Endothelial cell of umbilical vein (primary cell): ENCODE results near the gene ADGRG3. TPM values are rescaled to one million over a fixed set of nuclear protein-coding genes. Genes with fewer than 3 reads are reported as not detected.
A peak's percentile ranks its signal among the peaks of the same experiment; 100 is the strongest.

Experiments used
- BruUV-seq: library from RNA; stranded (reverse); fragments of 400-500 nt; replicated peaks from 2 replicates; lab custom pipeline; 2021; lab: Mats Ljungman, UMichigan
- CTCF ChIA-PET: fragments of 300-600, 350-600 bp; sonication (Branson Sonifier 250); formaldehyde crosslinking; loops from one replicate; lab custom pipeline; 2021; ENCODE audit warnings: antibody characterized with exemption, inconsistent platforms; lab: Charles Lee
- POLR2A ChIA-PET: fragments of 300-600, 350-600 bp; sonication (Branson Sonifier 250); formaldehyde crosslinking; loops from one replicate; lab custom pipeline; 2021; ENCODE audit warnings: antibody characterized with exemption, inconsistent platforms; lab: Charles Lee
- DNase-seq: peaks from one replicate; pipeline ENCODE4 v3.0.0-alpha.2; 2011; ENCODE audit warnings: low read depth, low spot score
- FAIRE-seq: peaks from 2 replicates; lab custom pipeline; 2011; peaks lifted over from hg19 to GRCh38; lab: Jason Lieb, UNC
- H2AFZ ChIP-seq: 2 replicates; pipeline ENCODE4 v1.6.0; 2012; ENCODE audit warnings: low read depth, low read length, control low read depth, inconsistent platforms
- H3K27ac ChIP-seq: 2 replicates; pipeline ENCODE4 v1.5.1; 2011; ENCODE audit warnings: low read depth, mild to moderate bottlenecking, control low read depth, low read length, moderate library complexity; ENCODE audit not compliant: insufficient read depth
- H3K27me3 ChIP-seq, 2 experiments: 2 replicates each; pipeline versions ENCODE4 v1.6.0 to v1.6.1; 2011; ENCODE audit warnings: low read length in 2 of 2, mixed read lengths in 1 of 2; ENCODE audit not compliant: control insufficient read depth in 2 of 2, insufficient read depth in 2 of 2
- H3K36me3 ChIP-seq, 2 experiments: 2 replicates in 1 of 2; 3 replicates in 1 of 2; pipeline ENCODE4 v1.5.1; 2011; ENCODE audit warnings: low read length in 2 of 2, mild to moderate bottlenecking in 1 of 2, moderate library complexity in 1 of 2; ENCODE audit not compliant: control insufficient read depth in 2 of 2, insufficient read depth in 2 of 2; ENCODE audit errors: extremely low read depth in 1 of 2
- H3K4me1 ChIP-seq: 3 replicates; pipeline ENCODE4 v1.5.1; 2011; ENCODE audit warnings: mild to moderate bottlenecking, low read length; ENCODE audit not compliant: control insufficient read depth, insufficient read depth; ENCODE audit errors: extremely low read depth
- H3K4me2 ChIP-seq: 2 replicates; pipeline ENCODE4 v1.6.1; 2011; ENCODE audit warnings: low read length, control low read depth, mixed read lengths; ENCODE audit not compliant: insufficient read depth
- H3K4me3 ChIP-seq, 3 experiments: fragments of 200-600 bp in 1 of 3; sonication (generic), shearing (Covaris generic) in 1 of 3; replicated peaks in 1 of 3; 2 replicates each; pipeline ENCODE4 v1.5.1; 2011 to 2016; ENCODE audit warnings: control low read depth in 3 of 3, low read length in 3 of 3, mild to moderate bottlenecking in 2 of 3, inconsistent platforms in 1 of 3, low read depth in 1 of 3, moderate library complexity in 1 of 3; ENCODE audit not compliant: insufficient read depth in 1 of 3
- H3K79me2 ChIP-seq: 2 replicates; pipeline ENCODE4 v1.6.0; 2012; ENCODE audit warnings: low read length, inconsistent platforms; ENCODE audit not compliant: control insufficient read depth, insufficient read depth
- H3K9ac ChIP-seq: replicated peaks from 2 replicates; pipeline ENCODE3; 2011; ENCODE audit warnings: low read length, control low read depth; ENCODE audit not compliant: insufficient read depth; ENCODE audit errors: extremely low read depth
- H3K9me1 ChIP-seq: replicated peaks from 3 replicates; pipeline ENCODE4 v1.6.0; 2011; ENCODE audit warnings: mild to moderate bottlenecking, low read length; ENCODE audit not compliant: control insufficient read depth, insufficient read depth; ENCODE audit errors: extremely low read depth
- H3K9me3 ChIP-seq: replicated peaks from 2 replicates; pipeline ENCODE4 v1.5.1; 2012; ENCODE audit warnings: low read length, inconsistent platforms; ENCODE audit not compliant: control insufficient read depth, insufficient read depth
- H4K20me1 ChIP-seq: replicated peaks from 2 replicates; pipeline ENCODE3; 2011; ENCODE audit warnings: mild to moderate bottlenecking, low read length; ENCODE audit not compliant: control insufficient read depth, insufficient read depth; ENCODE audit errors: extremely low read depth
- EZH2 ChIP-seq: IDR thresholded peaks from 2 replicates; pipeline ENCODE4 v1.6.1; 2012; ENCODE audit warnings: borderline replicate concordance, low read depth, mild to moderate bottlenecking, moderate library complexity, low read length, inconsistent platforms; ENCODE audit not compliant: severe bottlenecking
- FOS ChIP-seq: IDR thresholded peaks from 2 replicates; pipeline ENCODE4 v1.6.1; 2011; ENCODE audit warnings: mild to moderate bottlenecking, low read length, moderate library complexity, borderline replicate concordance; ENCODE audit not compliant: insufficient read depth
- GATA2 ChIP-seq: IDR thresholded peaks from 2 replicates; pipeline ENCODE4 v1.7.0; 2011; ENCODE audit warnings: low read depth, mild to moderate bottlenecking, moderate library complexity, mixed read lengths, low read length; ENCODE audit not compliant: insufficient read length, insufficient read depth
- JUN ChIP-seq: IDR thresholded peaks from 2 replicates; pipeline ENCODE4 v1.6.1; 2011; ENCODE audit warnings: borderline replicate concordance, low read depth; ENCODE audit not compliant: insufficient read length, insufficient read depth
- MAX ChIP-seq: IDR thresholded peaks from 2 replicates; pipeline ENCODE4 v1.6.1; 2011; ENCODE audit not compliant: insufficient read depth, insufficient read length
- MYC ChIP-seq: IDR thresholded peaks from one replicate; pipeline ENCODE4 v1.6.1; 2011; ENCODE audit warnings: mild to moderate bottlenecking, low read depth, low read length
- POLR2A ChIP-seq: IDR thresholded peaks from 2 replicates; pipeline ENCODE4 v1.6.1; 2012; ENCODE audit warnings: low read depth, mild to moderate bottlenecking, control low read depth, low read length
- POLR2AphosphoS5 ChIP-seq: IDR thresholded peaks from 2 replicates; pipeline ENCODE4 v1.6.1; 2012; ENCODE audit warnings: low read depth, mild to moderate bottlenecking, control low read depth, low read length, moderate library complexity; ENCODE audit not compliant: insufficient read depth
- dilution Hi-C: fragments of 300-500 bp; cut with MboI; formaldehyde crosslinking; loops from one replicate; pipeline ENCODE4 v1.15.0; 2019; ENCODE audit warnings: low sequenced_read_pairs; ENCODE audit not compliant: extremely low pct_ligation_motif_present
- intact Hi-C: fragments of 100-400 bp; cut with micrococcal nuclease; formaldehyde crosslinking; loops from one replicate; pipeline ENCODE4 v1.10.0; 2022
- polyA plus RNA-seq, 4 experiments: library from polyadenylated mRNA; depleted of rRNA in 3 of 4; stranded (reverse) in 3 of 4; unstranded in 1 of 4; fragments of >200 nt; gene quantifications; 2 replicates each; pipeline versions ENCODE4 v1.2.1 to v1.2.3, GENCODE V29; 2011 to 2012; ENCODE audit warnings: missing spikeins in 1 of 4
- total RNA-seq: library from RNA; stranded (reverse); gene quantifications from 2 replicates; pipeline ENCODE4 v1.2.3, GENCODE V29; 2021
- TF ChIP-seq, protein P1 (sequence below), 2 donors: IDR thresholded peaks; 1 replicate in 1 of 2; 2 replicates in 1 of 2; pipeline ENCODE4 v1.5.1; 2011; ENCODE audit warnings: low read length in 2 of 2, mild to moderate bottlenecking in 2 of 2, moderate library complexity in 2 of 2, control low read depth in 1 of 2, inconsistent platforms in 1 of 2, low read depth in 1 of 2; ENCODE audit not compliant: insufficient read depth in 1 of 2; ENCODE audit errors: extremely low read depth in 1 of 2

Gene ADGRG3
- total and polyA plus RNA-seq, 2 donors (not counting 3 experiments of a cell fraction or from before 2014, with no cell fraction given), result not detected

GRCh38 chr16:57736419-57737351 lies 68.6 kb downstream of the ADGRG3 start:
- Histone ChIP-seq H3K79me2 (no peaks in the 10 kb centered on the region), H3K9ac (peak overlapping the region; percentile 74), H3K27ac (peak overlapping the region; percentile 81), H3K36me3 (peaks cover 0 to 3% of the 10 kb centered on the region in 2 experiments), H3K4me3 (peak overlapping the region; percentile 68 to 93 (median 72)), H3K4me1 (peaks cover 19% of the 10 kb centered on the region), H4K20me1 (no peaks in the 10 kb centered on the region), H3K9me1 (no peaks in the 10 kb centered on the region), H3K4me2 (peak overlapping the region; percentile 93), H2AFZ (peak overlapping the region; percentile 80), H3K27me3 (no peaks in the 10 kb centered on the region), H3K9me3 (no peaks in the 10 kb centered on the region)
- ChIA-PET POLR2A (no interaction called here), CTCF (interaction anchor here (0.8 to 3.6 kb wide), 10 partner anchors 12 to 161 kb away, joined by 3 to 43 read pairs (median 4); no protein-coding TSS in a partner anchor)
- FAIRE-seq (peak; percentile 96), DNase-seq (peak; percentile 79)
- intact Hi-C loops (loop anchor here (10.0 kb wide), 1 partner anchor 388 kb away; the partner anchor contains the start of gene CFAP20), dilution Hi-C loops (no loop called here)
- BruUV-seq, result TSS peak; percentile 25
- TF ChIP-seq EZH2 (no peak), FOS (no peak), JUN (peak; percentile 70), MAX (peak; percentile 88), POLR2A (no peak), POLR2AphosphoS5 (no peak), MYC (peak; percentile 85), GATA2 (no peak)
- TF ChIP-seq, protein P1, sequence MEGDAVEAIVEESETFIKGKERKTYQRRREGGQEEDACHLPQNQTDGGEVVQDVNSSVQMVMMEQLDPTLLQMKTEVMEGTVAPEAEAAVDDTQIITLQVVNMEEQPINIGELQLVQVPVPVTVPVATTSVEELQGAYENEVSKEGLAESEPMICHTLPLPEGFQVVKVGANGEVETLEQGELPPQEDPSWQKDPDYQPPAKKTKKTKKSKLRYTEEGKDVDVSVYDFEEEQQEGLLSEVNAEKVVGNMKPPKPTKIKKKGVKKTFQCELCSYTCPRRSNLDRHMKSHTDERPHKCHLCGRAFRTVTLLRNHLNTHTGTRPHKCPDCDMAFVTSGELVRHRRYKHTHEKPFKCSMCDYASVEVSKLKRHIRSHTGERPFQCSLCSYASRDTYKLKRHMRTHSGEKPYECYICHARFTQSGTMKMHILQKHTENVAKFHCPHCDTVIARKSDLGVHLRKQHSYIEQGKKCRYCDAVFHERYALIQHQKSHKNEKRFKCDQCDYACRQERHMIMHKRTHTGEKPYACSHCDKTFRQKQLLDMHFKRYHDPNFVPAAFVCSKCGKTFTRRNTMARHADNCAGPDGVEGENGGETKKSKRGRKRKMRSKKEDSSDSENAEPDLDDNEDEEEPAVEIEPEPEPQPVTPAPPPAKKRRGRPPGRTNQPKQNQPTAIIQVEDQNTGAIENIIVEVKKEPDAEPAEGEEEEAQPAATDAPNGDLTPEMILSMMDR (IDR thresholded peaks at IDR 0.05; ENCODE audit: extremely low read depth in 1 of 2, insufficient read depth in 1 of 2, low read depth in 1 of 2, low read length in 2 of 2), result peak in 1 of 2 donors; percentile 19
